Measurements from ENCODE around the gene U2SURP.

- TF ChIP-seq CTCF (IDR thresholded peaks at IDR 0.05) = no peak
- TF ChIP-seq EP300 (IDR thresholded peaks at IDR 0.05) = no peak
These were observed 23.1 kb downstream of the U2SURP start for GRCh38 chr3:143024351-143024960.

All from upper lobe of left lung (tissue), 4 donors.